ENCODE data around the gene CDK19.
A peak's percentile ranks its signal among the peaks of the same experiment; 100 is the strongest.
"Not testable (repeated sequence)": the region's sequence is repeated elsewhere in the genome, so short reads cannot be mapped to it uniquely, and the experiment has no call there.

CDK19 gene

GRCh38 chr6:110756817-110757216 lies 58.5 kb downstream of the CDK19 start:
- Histone ChIP-seq H3K27ac (ENCODE audit: low read depth, low read length, poor library complexity, severe bottlenecking) (no peak overlapping the region), H3K36me3 (ENCODE audit: insufficient read depth, low read length) (no peaks in the 10 kb centered on the region), H3K27me3 (ENCODE audit: insufficient read depth, low read length) (no peaks in the 10 kb centered on the region), H3K4me1 (ENCODE audit: insufficient read depth, low read length, severe bottlenecking) (peaks cover 14% of the 10 kb centered on the region), H3F3A (ENCODE audit: insufficient read depth, low read length) (no peaks in the 10 kb centered on the region), H4K20me1 (ENCODE audit: insufficient read depth, low read length) (no peaks in the 10 kb centered on the region), H3K9me2 (ENCODE audit: low read depth, low read length) (no peaks in the 10 kb centered on the region), H2AFZ (ENCODE audit: low read length) (no peak overlapping the region), H3K9me3 (ENCODE audit: low read length) (no peaks in the 10 kb centered on the region), H3K79me2 (ENCODE audit: insufficient read depth, low read length) (no peaks in the 10 kb centered on the region), H3K9ac (ENCODE audit: low read length) (no peak overlapping the region), H3K4me2 (ENCODE audit: low read length) (0 out of 2 replicates have a peak overlapping the region, but pooled peaks have one; percentile 18), H3K4me3 (ENCODE audit: low read depth, low read length, poor library complexity, severe bottlenecking) (no peak overlapping the region)
- no peak for TF ChIP-seq CTCF (IDR thresholded peaks at IDR 0.05; ENCODE audit: low read length)
- TF ChIP-seq EZH2 (IDR thresholded peaks at IDR 0.05; ENCODE audit: borderline replicate concordance, low read length): no peak

DNA sequence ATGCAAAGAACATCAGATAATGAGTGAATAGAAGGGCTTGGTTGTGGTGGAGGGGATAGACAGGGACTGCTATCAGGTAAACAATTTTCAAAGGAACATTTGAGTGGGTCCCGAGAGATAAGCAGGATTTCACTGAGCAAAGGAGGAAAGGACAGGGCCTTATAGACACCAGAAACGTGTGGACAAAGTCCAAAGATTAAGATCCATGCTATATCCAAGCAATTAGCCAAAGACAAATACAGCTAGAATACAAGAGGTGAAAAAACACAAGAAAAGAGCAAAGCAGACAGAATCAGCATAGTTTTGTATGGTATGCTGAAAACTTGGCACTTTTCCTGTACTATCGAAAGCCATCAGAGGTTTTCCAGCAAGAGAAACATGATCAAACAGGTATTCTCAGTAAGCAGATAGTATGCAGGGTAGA lies 59.8 kb downstream of the CDK19 start:
- Histone ChIP-seq H3K4me2 (ENCODE audit: low read length) (no peak overlapping the region), H3K9ac (ENCODE audit: low read length) (no peak overlapping the region), H2AFZ (ENCODE audit: low read length) (no peak overlapping the region), H3K27ac (ENCODE audit: low read depth, low read length, poor library complexity, severe bottlenecking) (no peak overlapping the region), H3K9me3 (ENCODE audit: low read length) (no peaks in the 10 kb centered on the region), H3K27me3 (ENCODE audit: insufficient read depth, low read length) (no peaks in the 10 kb centered on the region), H3K9me2 (ENCODE audit: low read depth, low read length) (no peaks in the 10 kb centered on the region), H3K36me3 (ENCODE audit: insufficient read depth, low read length) (no peaks in the 10 kb centered on the region), H3K4me3 (ENCODE audit: low read depth, low read length, poor library complexity, severe bottlenecking) (no peak overlapping the region), H4K20me1 (ENCODE audit: insufficient read depth, low read length) (no peaks in the 10 kb centered on the region), H3K4me1 (ENCODE audit: insufficient read depth, low read length, severe bottlenecking) (peaks cover 14% of the 10 kb centered on the region), H3F3A (ENCODE audit: insufficient read depth, low read length) (no peaks in the 10 kb centered on the region), H3K79me2 (ENCODE audit: insufficient read depth, low read length) (no peaks in the 10 kb centered on the region)
- no peak for TF ChIP-seq EZH2 (IDR thresholded peaks at IDR 0.05; ENCODE audit: borderline replicate concordance, low read length)
- no peak for TF ChIP-seq CTCF (IDR thresholded peaks at IDR 0.05; ENCODE audit: low read length)

DNA sequence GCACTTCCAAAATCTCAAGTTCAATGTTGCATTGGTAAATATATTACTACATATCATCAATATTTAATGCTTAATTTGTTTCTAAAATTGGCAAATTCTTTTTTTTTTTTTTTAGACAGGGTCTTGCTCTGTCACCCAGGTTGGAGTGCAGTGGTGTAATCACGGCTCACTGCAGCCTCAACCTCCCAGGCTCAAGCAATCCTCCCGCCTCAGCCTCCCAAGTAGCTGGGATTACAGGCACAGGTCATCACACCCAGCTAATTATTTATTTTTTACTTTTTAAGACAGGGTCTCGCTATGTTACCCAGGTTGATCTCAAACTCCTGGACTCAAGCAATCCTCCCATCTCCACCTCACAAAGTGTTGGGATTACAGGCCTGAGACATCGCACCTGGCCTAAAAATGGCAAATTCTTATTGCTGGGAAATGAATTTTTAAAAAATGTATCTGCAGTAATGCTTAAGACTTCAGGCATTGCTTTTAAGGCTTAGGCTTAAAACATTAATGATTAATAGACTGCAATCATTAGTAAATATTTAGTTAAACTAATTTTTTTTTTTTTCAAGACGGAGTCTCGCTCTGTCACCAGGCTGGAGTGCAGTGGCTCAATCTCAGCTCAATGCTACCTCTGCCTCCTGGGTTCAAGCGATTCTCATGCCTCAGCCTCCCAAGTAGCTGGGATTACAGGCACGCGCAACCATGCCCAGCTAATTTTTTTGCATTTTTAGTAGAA lies 61.2 kb downstream of the CDK19 start:
- H3K27me3 ChIP-seq (ENCODE audit: insufficient read depth, low read length); H3K36me3 ChIP-seq (ENCODE audit: insufficient read depth, low read length); H3K27ac ChIP-seq (ENCODE audit: low read depth, low read length, poor library complexity, severe bottlenecking); H3K9me3 ChIP-seq (ENCODE audit: low read length); H3K9me2 ChIP-seq (ENCODE audit: low read depth, low read length); H2AFZ ChIP-seq (ENCODE audit: low read length); H3K79me2 ChIP-seq (ENCODE audit: insufficient read depth, low read length); H3K4me3 ChIP-seq (ENCODE audit: low read depth, low read length, poor library complexity, severe bottlenecking); H3F3A ChIP-seq (ENCODE audit: insufficient read depth, low read length); H3K4me2 ChIP-seq (ENCODE audit: low read length); H3K9ac ChIP-seq (ENCODE audit: low read length); H4K20me1 ChIP-seq (ENCODE audit: insufficient read depth, low read length): not testable (repeated sequence)
- peaks cover 14% of the 10 kb centered on the region for H3K4me1 ChIP-seq (ENCODE audit: insufficient read depth, low read length, severe bottlenecking)

GRCh38 chr6:110748453-110748852 lies 66.8 kb downstream of the CDK19 start:
- Histone ChIP-seq H3K4me3 (ENCODE audit: low read depth, low read length, poor library complexity, severe bottlenecking) (no peak overlapping the region), H3K27me3 (ENCODE audit: insufficient read depth, low read length) (no peaks in the 10 kb centered on the region), H3K27ac (ENCODE audit: low read depth, low read length, poor library complexity, severe bottlenecking) (no peak overlapping the region), H4K20me1 (ENCODE audit: insufficient read depth, low read length) (no peaks in the 10 kb centered on the region), H3K4me2 (ENCODE audit: low read length) (no peak overlapping the region), H3K9me3 (ENCODE audit: low read length) (no peaks in the 10 kb centered on the region), H3K79me2 (ENCODE audit: insufficient read depth, low read length) (no peaks in the 10 kb centered on the region), H3K4me1 (ENCODE audit: insufficient read depth, low read length, severe bottlenecking) (no peaks in the 10 kb centered on the region), H3K9ac (ENCODE audit: low read length) (no peak overlapping the region), H2AFZ (ENCODE audit: low read length) (no peak overlapping the region), H3K36me3 (ENCODE audit: insufficient read depth, low read length) (peaks cover 15% of the 10 kb centered on the region), H3F3A (ENCODE audit: insufficient read depth, low read length) (no peaks in the 10 kb centered on the region), H3K9me2 (ENCODE audit: low read depth, low read length) (no peaks in the 10 kb centered on the region)
- TF ChIP-seq CTCF (IDR thresholded peaks at IDR 0.05; ENCODE audit: low read length) (no peak), EZH2 (IDR thresholded peaks at IDR 0.05; ENCODE audit: borderline replicate concordance, low read length) (no peak)

Measured in OCI-LY1 (cell line).